Fibroblast of lung (primary cell): ENCODE measurements around the gene PPL.

ENCODE experiments used
- EZH2 ChIP-seq: IDR thresholded peaks from 2 replicates; pipeline ENCODE4 v1.5.1; 2012; ENCODE audit warnings: low read length, control low read depth, mild to moderate bottlenecking; ENCODE audit errors: missing control alignments
- TF ChIP-seq, protein P1 (sequence below), 2 donors: IDR thresholded peaks in 1 of 2; conservative IDR thresholded peaks in 1 of 2; 1 replicate in 1 of 2; 2 replicates in 1 of 2; pipeline ENCODE4 v1.5.1; 2011 to 2012; ENCODE audit warnings: low read length in 2 of 2, control low read depth in 1 of 2, inconsistent platforms in 1 of 2, low read depth in 1 of 2, mild to moderate bottlenecking in 1 of 2

DNA sequence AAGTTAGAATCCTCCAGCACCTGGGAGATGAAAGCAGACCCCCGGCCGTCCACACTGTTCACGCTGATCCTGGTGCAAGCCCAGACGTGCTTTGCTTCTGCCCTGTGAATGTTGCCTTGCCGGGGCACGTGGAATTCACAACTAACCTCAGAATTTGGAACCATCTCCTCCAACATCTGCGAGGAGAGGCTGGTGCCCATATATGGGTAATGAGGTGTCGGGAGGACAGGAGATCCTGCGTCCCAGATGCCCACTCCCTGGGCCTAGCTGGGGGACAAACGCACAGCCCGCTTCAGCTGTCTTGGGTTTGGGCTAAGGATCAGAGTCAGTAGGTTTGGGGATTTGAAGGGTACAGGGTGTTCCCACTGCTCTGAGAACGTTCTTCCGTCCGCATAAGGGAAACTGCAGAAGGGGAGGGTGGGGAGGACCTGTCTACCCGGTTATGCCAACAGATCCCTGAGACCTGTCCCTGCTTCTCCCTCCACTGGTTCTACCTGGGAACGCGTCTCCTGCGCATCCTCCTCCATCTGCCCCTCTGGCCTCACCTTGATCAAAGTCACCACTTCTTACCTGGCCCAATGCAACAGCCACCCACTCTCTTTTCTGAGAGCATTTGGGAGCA, 14.1 kb downstream of the PPL start:
- TF ChIP-seq, protein P1, sequence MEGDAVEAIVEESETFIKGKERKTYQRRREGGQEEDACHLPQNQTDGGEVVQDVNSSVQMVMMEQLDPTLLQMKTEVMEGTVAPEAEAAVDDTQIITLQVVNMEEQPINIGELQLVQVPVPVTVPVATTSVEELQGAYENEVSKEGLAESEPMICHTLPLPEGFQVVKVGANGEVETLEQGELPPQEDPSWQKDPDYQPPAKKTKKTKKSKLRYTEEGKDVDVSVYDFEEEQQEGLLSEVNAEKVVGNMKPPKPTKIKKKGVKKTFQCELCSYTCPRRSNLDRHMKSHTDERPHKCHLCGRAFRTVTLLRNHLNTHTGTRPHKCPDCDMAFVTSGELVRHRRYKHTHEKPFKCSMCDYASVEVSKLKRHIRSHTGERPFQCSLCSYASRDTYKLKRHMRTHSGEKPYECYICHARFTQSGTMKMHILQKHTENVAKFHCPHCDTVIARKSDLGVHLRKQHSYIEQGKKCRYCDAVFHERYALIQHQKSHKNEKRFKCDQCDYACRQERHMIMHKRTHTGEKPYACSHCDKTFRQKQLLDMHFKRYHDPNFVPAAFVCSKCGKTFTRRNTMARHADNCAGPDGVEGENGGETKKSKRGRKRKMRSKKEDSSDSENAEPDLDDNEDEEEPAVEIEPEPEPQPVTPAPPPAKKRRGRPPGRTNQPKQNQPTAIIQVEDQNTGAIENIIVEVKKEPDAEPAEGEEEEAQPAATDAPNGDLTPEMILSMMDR (conservative IDR thresholded peaks at IDR 0.05 in 1 of 2, IDR thresholded peaks at IDR 0.05 in 1 of 2; ENCODE audit: low read depth in 1 of 2, low read length in 2 of 2) = no peak
- TF ChIP-seq EZH2 = no peak
